Measurements from ENCODE around the gene CASS4. TPM values are rescaled to one million over a fixed set of nuclear protein-coding genes. Genes with fewer than 3 reads are reported as not detected.

The CASS4 gene
- total and polyA plus RNA-seq, 3 donors from 2014 or later: 0.79 to 1.8 (median 0.92) TPM

DNA sequence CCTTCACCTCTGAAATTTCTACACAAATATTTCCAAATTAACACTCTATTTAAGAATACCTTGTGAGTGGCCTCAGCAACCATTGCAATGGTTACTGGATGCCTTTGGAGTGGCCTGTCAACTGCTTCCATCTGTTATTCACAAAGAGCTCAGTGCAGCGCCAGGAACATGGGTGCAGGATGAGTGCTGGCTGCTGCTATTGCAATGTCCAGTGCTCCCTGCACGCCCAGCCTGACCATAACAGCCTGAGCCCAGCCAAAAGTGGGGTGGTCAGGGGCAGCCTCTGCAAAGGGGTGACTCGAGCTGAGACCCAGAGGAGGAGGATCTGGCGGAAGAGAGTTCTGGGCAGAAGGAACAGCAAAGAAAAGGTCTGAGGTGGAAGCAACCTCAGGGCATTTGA, 18.4 kb downstream of the CASS4 start:
- intact Hi-C loops (cut with DNase I; ENCODE audit: low total_unique reads): no loop called here
- no peaks in the 10 kb centered on the region for H3K36me3 ChIP-seq (ENCODE audit: low read depth, missing control alignments)
- DNase-seq: no peak
- H3K27me3 ChIP-seq: no peaks in the 10 kb centered on the region
- 81 to 87% methylated on average over 4 of the region's 4 CpGs for WGBS, 2 donors
- no peak overlapping the region for H3K4me3 ChIP-seq
- no peak overlapping the region for H3K27ac ChIP-seq
- no peaks in the 10 kb centered on the region for H3K9me3 ChIP-seq
- no peak for TF ChIP-seq POLR2A (IDR thresholded peaks at IDR 0.05)
- TF ChIP-seq, protein P1, sequence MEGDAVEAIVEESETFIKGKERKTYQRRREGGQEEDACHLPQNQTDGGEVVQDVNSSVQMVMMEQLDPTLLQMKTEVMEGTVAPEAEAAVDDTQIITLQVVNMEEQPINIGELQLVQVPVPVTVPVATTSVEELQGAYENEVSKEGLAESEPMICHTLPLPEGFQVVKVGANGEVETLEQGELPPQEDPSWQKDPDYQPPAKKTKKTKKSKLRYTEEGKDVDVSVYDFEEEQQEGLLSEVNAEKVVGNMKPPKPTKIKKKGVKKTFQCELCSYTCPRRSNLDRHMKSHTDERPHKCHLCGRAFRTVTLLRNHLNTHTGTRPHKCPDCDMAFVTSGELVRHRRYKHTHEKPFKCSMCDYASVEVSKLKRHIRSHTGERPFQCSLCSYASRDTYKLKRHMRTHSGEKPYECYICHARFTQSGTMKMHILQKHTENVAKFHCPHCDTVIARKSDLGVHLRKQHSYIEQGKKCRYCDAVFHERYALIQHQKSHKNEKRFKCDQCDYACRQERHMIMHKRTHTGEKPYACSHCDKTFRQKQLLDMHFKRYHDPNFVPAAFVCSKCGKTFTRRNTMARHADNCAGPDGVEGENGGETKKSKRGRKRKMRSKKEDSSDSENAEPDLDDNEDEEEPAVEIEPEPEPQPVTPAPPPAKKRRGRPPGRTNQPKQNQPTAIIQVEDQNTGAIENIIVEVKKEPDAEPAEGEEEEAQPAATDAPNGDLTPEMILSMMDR (IDR thresholded peaks at IDR 0.05): no peak
- H3K4me1 ChIP-seq: no peaks in the 10 kb centered on the region

DNA sequence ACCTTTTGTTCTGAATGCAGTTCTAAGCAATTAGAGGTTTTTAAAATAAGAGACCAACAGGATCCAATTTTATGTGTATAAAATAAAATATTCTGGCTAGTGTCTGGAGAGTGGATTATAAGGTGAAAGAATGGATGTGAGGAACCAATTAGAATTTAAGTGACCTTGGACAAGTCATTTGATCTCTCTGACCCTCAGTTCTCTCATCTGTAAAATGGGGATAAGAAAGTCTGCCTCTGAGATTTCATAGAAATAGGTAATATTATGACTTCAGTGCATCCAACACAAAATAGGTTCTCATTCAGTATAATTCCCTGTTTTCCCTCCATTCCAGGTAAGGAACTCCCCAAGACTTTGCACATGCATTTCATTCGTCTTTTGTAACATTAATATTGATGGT, 18.9 kb downstream of the CASS4 start:
- no peaks in the 10 kb centered on the region for H3K27me3 ChIP-seq
- 81 to 83% methylated on average over 1 of the region's 1 CpG for WGBS, 2 donors
- H3K9me3 ChIP-seq: no peaks in the 10 kb centered on the region
- no peak overlapping the region for H3K4me3 ChIP-seq
- intact Hi-C loops (cut with DNase I; ENCODE audit: low total_unique reads): no loop called here
- DNase-seq: no peak
- H3K27ac ChIP-seq: no peak overlapping the region
- no peak for TF ChIP-seq POLR2A (IDR thresholded peaks at IDR 0.05)
- TF ChIP-seq, protein P1 (IDR thresholded peaks at IDR 0.05): no peak
- H3K4me1 ChIP-seq: no peaks in the 10 kb centered on the region
- no peaks in the 10 kb centered on the region for H3K36me3 ChIP-seq (ENCODE audit: low read depth, missing control alignments)

DNA sequence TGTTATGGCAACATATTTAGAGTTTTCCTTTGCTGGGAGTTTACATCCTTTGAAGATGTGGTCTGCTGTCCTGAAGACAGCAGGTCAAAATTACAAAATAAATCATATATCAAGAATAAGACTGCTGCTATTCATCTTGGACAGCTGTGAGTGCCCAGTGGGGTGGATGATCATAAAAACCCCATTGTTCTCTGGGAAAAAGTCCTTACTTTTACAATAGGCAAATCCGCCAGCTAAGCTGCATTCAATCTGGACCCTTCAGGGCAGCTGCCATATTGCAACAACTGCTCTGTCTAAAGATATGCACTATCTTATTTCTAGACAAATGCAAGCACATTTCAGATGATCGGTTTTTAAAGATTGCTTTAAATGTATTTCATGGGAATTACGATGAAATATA, 19.4 kb downstream of the CASS4 start:
- no peak for DNase-seq
- 75 to 86% methylated on average over 3 of the region's 3 CpGs for WGBS, 2 donors

DNA sequence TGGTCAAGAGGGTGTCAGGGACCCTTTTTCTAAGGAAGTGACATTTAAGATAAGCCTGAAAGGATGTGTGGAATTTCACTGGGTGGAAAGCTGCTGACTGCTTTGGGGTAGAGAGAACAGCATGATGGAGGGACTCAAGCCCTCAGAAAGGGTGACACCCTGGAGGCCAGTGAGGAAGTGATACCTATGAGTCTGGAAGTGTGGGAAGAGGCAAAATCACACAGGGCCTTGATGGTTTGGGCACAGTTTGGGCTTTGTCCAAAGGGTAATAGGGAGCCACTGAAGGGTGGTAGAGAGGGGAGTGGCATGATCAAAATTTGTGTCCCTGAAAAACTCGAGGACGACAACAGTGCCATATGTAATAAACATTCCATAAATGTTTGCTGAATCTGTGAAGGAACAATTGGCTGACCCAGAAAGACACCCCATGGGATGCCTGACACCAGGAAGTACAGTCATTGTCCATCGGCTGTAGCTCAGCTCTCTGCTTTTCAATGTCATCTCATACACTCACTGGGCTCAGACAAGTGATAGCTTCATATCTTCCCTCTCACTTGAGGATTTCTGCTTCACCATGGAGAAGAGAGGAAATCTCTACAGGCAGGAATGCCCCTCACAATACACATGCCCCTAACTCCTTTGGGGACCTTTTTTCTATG, 21.3 kb downstream of the CASS4 start:
- intact Hi-C loops (cut with DNase I; ENCODE audit: low total_unique reads): no loop called here
- Histone ChIP-seq H3K27me3 (no peaks in the 10 kb centered on the region), H3K36me3 (ENCODE audit: low read depth, missing control alignments) (no peaks in the 10 kb centered on the region), H3K9me3 (no peaks in the 10 kb centered on the region), H3K27ac (no peak overlapping the region), H3K4me3 (no peak overlapping the region), H3K4me1 (no peaks in the 10 kb centered on the region)
- no peak for DNase-seq
- WGBS, 2 donors: 79 to 85% methylated on average over 3 of the region's 3 CpGs
- TF ChIP-seq, protein P1 (IDR thresholded peaks at IDR 0.05): no peak
- TF ChIP-seq POLR2A (IDR thresholded peaks at IDR 0.05): no peak

More for the DNA sequence above, 19.4 kb downstream of the CASS4 start:
- intact Hi-C loops (cut with DNase I; ENCODE audit: low total_unique reads): no loop called here
- H3K27ac ChIP-seq: no peak overlapping the region
- no peaks in the 10 kb centered on the region for H3K27me3 ChIP-seq
- H3K4me1 ChIP-seq: no peaks in the 10 kb centered on the region
- no peaks in the 10 kb centered on the region for H3K9me3 ChIP-seq
- H3K36me3 ChIP-seq (ENCODE audit: low read depth, missing control alignments): no peaks in the 10 kb centered on the region
- no peak for TF ChIP-seq POLR2A (IDR thresholded peaks at IDR 0.05)
- TF ChIP-seq, protein P1 (IDR thresholded peaks at IDR 0.05): no peak
- H3K4me3 ChIP-seq: no peak overlapping the region

DNA sequence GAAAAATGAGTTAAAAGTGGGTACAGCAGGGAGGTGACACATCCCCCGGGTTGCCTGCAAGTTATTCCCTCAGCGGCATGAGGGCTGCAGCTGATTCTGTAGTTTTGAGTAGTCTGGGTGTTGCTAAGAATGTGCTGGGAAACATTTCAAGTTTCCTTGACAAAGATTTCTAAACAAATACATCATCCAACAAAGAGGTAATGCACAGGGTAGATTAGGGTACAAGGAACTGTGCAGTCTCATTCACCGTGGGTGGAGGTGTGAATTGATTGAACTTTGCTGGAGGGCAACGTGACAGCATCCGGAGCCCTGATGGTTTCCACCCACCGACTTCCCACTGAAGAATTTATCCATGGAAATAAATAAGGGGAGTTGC, 21.8 kb downstream of the CASS4 start:
- intact Hi-C loops (cut with DNase I; ENCODE audit: low total_unique reads): no loop called here
- Histone ChIP-seq H3K4me1 (no peaks in the 10 kb centered on the region), H3K4me3 (no peak overlapping the region), H3K27ac (no peak overlapping the region), H3K36me3 (ENCODE audit: low read depth, missing control alignments) (no peaks in the 10 kb centered on the region), H3K27me3 (no peaks in the 10 kb centered on the region), H3K9me3 (no peaks in the 10 kb centered on the region)
- TF ChIP-seq, protein P1 (IDR thresholded peaks at IDR 0.05): no peak
- TF ChIP-seq POLR2A (IDR thresholded peaks at IDR 0.05): no peak
- whole genome bisulfite sequencing, 2 donors: 66 to 75% methylated on average over 6 of the region's 6 CpGs
- DNase-seq: no peak
